Prostate gland (tissue), 2 donors: Measurements from ENCODE around the gene FRRS1L. TPM values are rescaled to one million over a fixed set of nuclear protein-coding genes. Genes with fewer than 3 reads are reported as not detected.
A peak's percentile ranks its signal among the peaks of the same experiment; 100 is the strongest.

Experiments used
- DNase-seq: peaks from one replicate; pipeline ENCODE4 v3.0.0-alpha.2; 2019; ENCODE audit warnings: low spot score
- H3K27ac ChIP-seq, 2 donors: fragments of 200-600 bp; sonication (generic); 2 replicates each; pipeline ENCODE4 v1.5.1; 2017 to 2019
- H3K27me3 ChIP-seq: fragments of 200-600 bp; sonication (generic); replicated peaks from 2 replicates; pipeline ENCODE4 v1.5.1; 2019; ENCODE audit not compliant: insufficient read depth
- H3K36me3 ChIP-seq, 2 donors: fragments of 200-600 bp; sonication (generic); 1 replicate in 1 of 2; 2 replicates in 1 of 2; pipeline versions ENCODE4 v1.5.1 to v1.8.1; 2017 to 2019
- H3K4me1 ChIP-seq: fragments of 200-600 bp; sonication (generic); replicated peaks from 2 replicates; pipeline ENCODE4 v1.5.1; 2019
- H3K4me3 ChIP-seq, 2 donors: fragments of 200-600 bp; sonication (generic); 2 replicates each; pipeline ENCODE4 v1.5.1; 2017 to 2019
- H3K9me3 ChIP-seq: fragments of 200-600 bp; sonication (generic); 2 replicates; pipeline ENCODE4 v1.5.1; 2017
- POLR2A ChIP-seq: fragments of 450-650 bp; IDR thresholded peaks from one replicate; pipeline ENCODE4 v1.6.1; 2016; ENCODE audit warnings: antibody characterized with exemption, mild to moderate bottlenecking
- POLR2AphosphoS5 ChIP-seq: sonication (generic); formaldehyde crosslinking; IDR thresholded peaks from one replicate; pipeline ENCODE4 v1.6.1; 2017; ENCODE audit warnings: antibody characterized with exemption
- WGBS: methylation state at CpG from one replicate; pipeline ENCODE4 v1.1.5; 2018; 5-methylcytosine and 5-hydroxymethylcytosine counted together
- intact Hi-C: fragments of 100-400 bp; cut with DNase I; formaldehyde crosslinking; loops from one replicate; pipeline ENCODE4 v1.14.2; 2022
- total RNA-seq, 2 donors: library from RNA; depleted of rRNA; stranded (reverse); fragments of >200 nt; gene quantifications; one replicate each; pipeline ENCODE4 v1.1.0, GENCODE V29; 2016
- TF ChIP-seq, protein P1 (sequence below), 4 experiments: fragments of 200-600 bp in 2 of 4; fragments of 450-650 bp in 2 of 4; sonication (generic) in 2 of 4; IDR thresholded peaks; 1 replicate in 3 of 4; 2 replicates in 1 of 4; pipeline ENCODE4 v1.5.1; 2016 to 2019; ENCODE audit warnings: antibody characterized with exemption in 4 of 4, mild to moderate bottlenecking in 2 of 4, moderate library complexity in 2 of 4

The FRRS1L gene
- total RNA-seq, 2 donors from 2014 or later = 1.6 to 11.9 TPM

DNA sequence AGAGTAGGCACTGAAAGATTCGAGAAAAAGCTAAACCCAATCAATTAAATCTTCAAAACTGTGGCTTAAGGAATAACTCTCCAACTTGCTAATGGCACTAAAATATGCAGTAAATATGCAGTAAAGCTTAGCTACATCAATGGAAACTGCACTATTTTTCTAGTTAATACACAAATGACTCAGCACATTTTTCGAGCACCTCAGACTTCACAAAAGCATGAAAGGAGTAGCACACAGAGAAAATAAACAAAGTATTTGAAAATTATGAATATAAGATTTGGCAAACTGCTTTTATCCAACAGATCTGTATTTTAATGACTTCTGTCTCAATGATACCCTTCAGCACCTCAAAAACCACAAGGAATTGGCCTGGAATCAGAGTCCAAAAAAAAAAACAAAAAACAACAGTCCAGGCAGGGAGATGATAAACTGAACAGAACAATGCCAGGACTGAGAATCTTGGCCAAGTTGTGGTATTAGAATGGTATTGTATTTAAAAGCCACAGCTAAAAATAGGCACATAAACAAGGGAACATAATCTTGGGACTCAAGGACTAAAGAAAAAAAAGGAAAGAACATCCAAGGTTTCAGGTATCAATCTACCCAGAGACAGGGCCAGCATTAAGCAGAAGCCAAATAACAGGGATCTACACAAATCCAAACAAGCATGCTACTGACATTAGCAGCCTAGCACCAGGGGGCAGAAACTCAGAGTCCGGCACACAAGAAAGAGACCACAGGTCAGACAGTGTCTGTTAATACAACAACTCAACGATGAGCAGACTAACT is 68.7 kb downstream of the FRRS1L start:
- no peak overlapping the region for H3K4me3 ChIP-seq
- H3K4me1 ChIP-seq = peaks cover 24% of the 10 kb centered on the region
- TF ChIP-seq, protein P1, sequence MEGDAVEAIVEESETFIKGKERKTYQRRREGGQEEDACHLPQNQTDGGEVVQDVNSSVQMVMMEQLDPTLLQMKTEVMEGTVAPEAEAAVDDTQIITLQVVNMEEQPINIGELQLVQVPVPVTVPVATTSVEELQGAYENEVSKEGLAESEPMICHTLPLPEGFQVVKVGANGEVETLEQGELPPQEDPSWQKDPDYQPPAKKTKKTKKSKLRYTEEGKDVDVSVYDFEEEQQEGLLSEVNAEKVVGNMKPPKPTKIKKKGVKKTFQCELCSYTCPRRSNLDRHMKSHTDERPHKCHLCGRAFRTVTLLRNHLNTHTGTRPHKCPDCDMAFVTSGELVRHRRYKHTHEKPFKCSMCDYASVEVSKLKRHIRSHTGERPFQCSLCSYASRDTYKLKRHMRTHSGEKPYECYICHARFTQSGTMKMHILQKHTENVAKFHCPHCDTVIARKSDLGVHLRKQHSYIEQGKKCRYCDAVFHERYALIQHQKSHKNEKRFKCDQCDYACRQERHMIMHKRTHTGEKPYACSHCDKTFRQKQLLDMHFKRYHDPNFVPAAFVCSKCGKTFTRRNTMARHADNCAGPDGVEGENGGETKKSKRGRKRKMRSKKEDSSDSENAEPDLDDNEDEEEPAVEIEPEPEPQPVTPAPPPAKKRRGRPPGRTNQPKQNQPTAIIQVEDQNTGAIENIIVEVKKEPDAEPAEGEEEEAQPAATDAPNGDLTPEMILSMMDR (IDR thresholded peaks at IDR 0.05) = peak in 1 of 4 experiments; percentile 22
- TF ChIP-seq POLR2A = no peak
- peak; percentile 52 for TF ChIP-seq POLR2AphosphoS5
- intact Hi-C loops = no loop called here
- H3K9me3 ChIP-seq = no peaks in the 10 kb centered on the region
- H3K36me3 ChIP-seq = no peaks in the 10 kb centered on the region
- peak; percentile 52 for DNase-seq
- 18% methylated on average over 4 of the region's 4 CpGs for WGBS
- H3K27ac ChIP-seq = peak overlapping the region; percentile 51 to 57
- no peaks in the 10 kb centered on the region for H3K27me3 ChIP-seq

DNA sequence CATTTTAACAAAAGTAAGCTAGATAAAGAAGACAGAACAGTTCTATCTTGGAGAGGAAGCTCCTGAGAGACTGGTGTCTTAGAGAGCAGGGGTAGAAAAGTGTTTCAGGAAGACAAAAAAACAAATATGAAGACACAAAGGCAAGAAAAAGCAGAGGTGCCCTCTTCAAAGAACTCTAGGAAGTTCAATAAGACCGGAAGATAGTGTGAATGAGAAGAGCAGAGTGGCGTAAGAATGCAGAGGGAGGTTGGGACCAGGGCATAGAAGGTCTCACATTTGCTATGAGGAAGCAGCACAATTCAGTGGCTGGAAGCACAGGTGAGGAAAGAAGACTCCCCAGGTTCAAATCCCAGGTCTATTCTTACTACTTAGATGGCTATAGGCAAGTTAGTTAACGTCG is 69.9 kb downstream of the FRRS1L start:
- intact Hi-C loops = no loop called here
- H3K27me3 ChIP-seq = no peaks in the 10 kb centered on the region
- WGBS = 96% methylated on average over 4 of the region's 4 CpGs
- H3K4me1 ChIP-seq = peaks cover 24% of the 10 kb centered on the region
- TF ChIP-seq POLR2A = no peak
- TF ChIP-seq POLR2AphosphoS5 = no peak
- TF ChIP-seq, protein P1 (IDR thresholded peaks at IDR 0.05) = no peak
- H3K27ac ChIP-seq = peak overlapping the region in 1 of 2 donors; percentile 57
- no peaks in the 10 kb centered on the region for H3K9me3 ChIP-seq
- H3K36me3 ChIP-seq = no peaks in the 10 kb centered on the region
- no peak for DNase-seq
- no peak overlapping the region for H3K4me3 ChIP-seq

DNA sequence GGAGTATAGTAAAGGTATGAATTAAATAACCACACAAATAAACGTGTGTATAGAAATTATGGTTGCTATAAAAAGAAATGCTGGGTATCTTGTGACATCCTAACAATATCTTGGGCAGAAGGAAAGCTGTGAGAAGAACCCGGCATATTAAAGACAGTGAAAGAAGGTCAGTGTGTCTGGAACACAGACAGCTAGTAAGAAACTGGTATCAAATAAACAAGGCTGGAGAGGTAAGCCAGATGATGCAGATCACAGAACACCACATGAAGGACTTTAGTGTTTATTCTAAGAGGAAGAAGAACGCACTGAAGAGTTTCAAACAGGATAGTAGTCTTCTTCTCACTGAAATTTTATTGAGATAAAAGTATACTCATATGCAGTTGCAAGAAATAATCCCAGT is 71.7 kb downstream of the FRRS1L start:
- Histone ChIP-seq H3K4me3 (no peak overlapping the region), H3K27ac (no peak overlapping the region), H3K4me1 (peaks cover 16% of the 10 kb centered on the region), H3K36me3 (no peaks in the 10 kb centered on the region), H3K9me3 (no peaks in the 10 kb centered on the region), H3K27me3 (no peaks in the 10 kb centered on the region)
- 47% methylated on average over 3 of the region's 3 CpGs for WGBS
- DNase-seq = no peak
- TF ChIP-seq POLR2AphosphoS5 (no peak), POLR2A (no peak)
- TF ChIP-seq, protein P1 (IDR thresholded peaks at IDR 0.05) = no peak
- intact Hi-C loops = no loop called here

GRCh38 chr9:109094268-109094667 is 72.8 kb downstream of the FRRS1L start:
- Histone ChIP-seq H3K36me3 (no peaks in the 10 kb centered on the region), H3K4me1 (peaks cover 12% of the 10 kb centered on the region), H3K9me3 (no peaks in the 10 kb centered on the region), H3K27me3 (no peaks in the 10 kb centered on the region), H3K27ac (no peak overlapping the region), H3K4me3 (no peak overlapping the region)
- TF ChIP-seq POLR2A (no peak), POLR2AphosphoS5 (no peak)
- TF ChIP-seq, protein P1 (IDR thresholded peaks at IDR 0.05) = no peak
- intact Hi-C loops = no loop called here
- no peak for DNase-seq
- 64% methylated on average over 6 of the region's 6 CpGs for WGBS

- H3K9me3 ChIP-seq = no peaks in the 10 kb centered on the region
- WGBS = 90% methylated on average over 1 of the region's 1 CpG
- intact Hi-C loops = no loop called here
- no peaks in the 10 kb centered on the region for H3K27me3 ChIP-seq
- H3K4me3 ChIP-seq = no peak overlapping the region
- no peak for TF ChIP-seq POLR2A
- TF ChIP-seq, protein P1 (IDR thresholded peaks at IDR 0.05) = no peak
- no peak for TF ChIP-seq POLR2AphosphoS5
- no peak overlapping the region for H3K27ac ChIP-seq
- no peaks in the 10 kb centered on the region for H3K4me1 ChIP-seq
- DNase-seq = no peak
- H3K36me3 ChIP-seq = no peaks in the 10 kb centered on the region
These were observed 74.5 kb downstream of the FRRS1L start for GRCh38 chr9:109092587-109092986.
